IMR-90 (cell line): ENCODE measurements around the gene NAA80. TPM values are rescaled to one million over a fixed set of nuclear protein-coding genes. Genes with fewer than 3 reads are reported as not detected.

Experiments used
- ATAC-seq: fragments of 200-7000 bp; cut with Tn5 transposase; 2 replicates; pipeline ENCODE4 v1.9.1; 2020; ENCODE audit warnings: low read depth, mild to moderate bottlenecking, moderate library complexity
- BruUV-seq: library from RNA; stranded (reverse); fragments of 400-500 nt; replicated peaks from 2 replicates; lab custom pipeline; 2021; lab: Mats Ljungman, UMichigan
- CTCF ChIA-PET: fragments of 300-600 bp; formaldehyde crosslinking; extraction: SDS; loops from one replicate; lab custom pipeline; 2021; ENCODE audit warnings: antibody characterized with exemption; lab: Yijun Ruan, JAX
- POLR2A ChIA-PET: fragments of 300-600 bp; sonication (Branson Sonifier 250); formaldehyde crosslinking; loops from one replicate; lab custom pipeline; 2022; ENCODE audit warnings: antibody characterized with exemption; ENCODE audit not compliant: unreplicated experiment; lab: Charles Lee
- DNase-seq: peaks from one replicate; pipeline ENCODE4 v3.0.0; 2013
- H2AFZ ChIP-seq: replicated peaks from 2 replicates; pipeline ENCODE3; 2013; ENCODE audit warnings: low read length, mild to moderate bottlenecking; ENCODE audit not compliant: poor library complexity
- H2AK5ac ChIP-seq: 2 replicates; pipeline ENCODE4 v1.6.1; 2013; ENCODE audit warnings: low read depth, low read length, inconsistent platforms
- H2AK9ac ChIP-seq: replicated peaks from 2 replicates; pipeline ENCODE3; 2013; ENCODE audit warnings: mild to moderate bottlenecking, low read depth, low read length, moderate library complexity; ENCODE audit not compliant: poor library complexity
- H2BK120ac ChIP-seq: 2 replicates; pipeline ENCODE4 v1.6.1; 2013; ENCODE audit warnings: low read depth, low read length, inconsistent platforms
- H2BK15ac ChIP-seq: 3 replicates; pipeline ENCODE4 v1.6.1; 2013; ENCODE audit warnings: low read depth, low read length, inconsistent platforms
- H2BK20ac ChIP-seq: 2 replicates; pipeline ENCODE4 v1.6.1; 2013; ENCODE audit warnings: low read depth, mild to moderate bottlenecking, inconsistent platforms, low read length, moderate library complexity
- H2BK5ac ChIP-seq: 2 replicates; pipeline ENCODE4 v1.6.1; 2013; ENCODE audit warnings: mild to moderate bottlenecking, low read depth, low read length, inconsistent platforms; ENCODE audit not compliant: poor library complexity, severe bottlenecking
- H3K14ac ChIP-seq: replicated peaks from 2 replicates; pipeline ENCODE4 v1.6.1; 2013; ENCODE audit warnings: low read depth, low read length, inconsistent platforms
- H3K18ac ChIP-seq: 2 replicates; pipeline ENCODE4 v1.6.1; 2013; ENCODE audit warnings: low read depth, low read length, control low read depth
- H3K23ac ChIP-seq: 2 replicates; pipeline ENCODE4 v1.6.1; 2013; ENCODE audit warnings: low read depth, low read length, inconsistent platforms
- H3K27ac ChIP-seq: 2 replicates; pipeline ENCODE4 v1.5.1; 2013; ENCODE audit warnings: mild to moderate bottlenecking, control low read depth, low read length; ENCODE audit not compliant: insufficient read depth
- H3K27me3 ChIP-seq: 2 replicates; pipeline ENCODE4 v1.6.1; 2013; ENCODE audit warnings: low read length; ENCODE audit not compliant: control insufficient read depth, insufficient read depth
- H3K36me3 ChIP-seq: 2 replicates; pipeline ENCODE4 v1.6.1; 2013; ENCODE audit warnings: low read length, mixed read lengths; ENCODE audit not compliant: control insufficient read depth, insufficient read depth
- H3K4ac ChIP-seq: 2 replicates; pipeline ENCODE4 v1.6.1; 2013; ENCODE audit warnings: low read depth, low read length, inconsistent platforms
- H3K4me1 ChIP-seq: 2 replicates; pipeline ENCODE4 v1.6.1; 2013; ENCODE audit warnings: low read length, mixed read lengths; ENCODE audit not compliant: control insufficient read depth, insufficient read depth
- H3K4me2 ChIP-seq: 2 replicates; pipeline ENCODE4 v1.6.1; 2013; ENCODE audit warnings: low read depth, mild to moderate bottlenecking, control low read depth, low read length, moderate library complexity
- H3K4me3 ChIP-seq: 2 replicates; pipeline ENCODE4 v1.5.1; 2013; ENCODE audit warnings: low read depth, mild to moderate bottlenecking, control low read depth, low read length, moderate library complexity; ENCODE audit not compliant: insufficient read depth
- H3K56ac ChIP-seq: 2 replicates; pipeline ENCODE4 v1.6.1; 2013; ENCODE audit warnings: low read length, inconsistent platforms; ENCODE audit not compliant: insufficient read depth; ENCODE audit errors: extremely low read depth
- H3K79me1 ChIP-seq, 2 experiments: 2 replicates each; pipeline ENCODE4 v1.6.1; 2013; ENCODE audit warnings: low read length in 2 of 2, inconsistent platforms in 1 of 2, low read depth in 1 of 2
- H3K9ac ChIP-seq: 2 replicates; pipeline ENCODE4 v1.6.1; 2013; ENCODE audit warnings: low read depth, low read length, control low read depth
- H3K9me1 ChIP-seq: 2 replicates; pipeline ENCODE4 v1.6.1; 2013; ENCODE audit warnings: low read length, inconsistent platforms; ENCODE audit not compliant: insufficient read depth
- H3K9me3 ChIP-seq: 2 replicates; pipeline ENCODE4 v1.6.1; 2013; ENCODE audit warnings: low read length; ENCODE audit not compliant: control insufficient read depth, insufficient read depth
- H4K20me1 ChIP-seq: 2 replicates; pipeline ENCODE4 v1.6.1; 2013; ENCODE audit warnings: low read length, inconsistent platforms; ENCODE audit not compliant: insufficient read depth
- H4K5ac ChIP-seq: 2 replicates; pipeline ENCODE4 v1.6.1; 2013; ENCODE audit warnings: mild to moderate bottlenecking, low read depth, low read length, control low read depth
- H4K8ac ChIP-seq, 2 experiments: 2 replicates each; pipeline ENCODE4 v1.6.1; 2013; ENCODE audit warnings: low read depth in 2 of 2, low read length in 2 of 2, control low read depth in 1 of 2, inconsistent platforms in 1 of 2
- H4K91ac ChIP-seq: 2 replicates; pipeline ENCODE4 v1.6.1; 2013; ENCODE audit warnings: low read depth, low read length, inconsistent platforms; ENCODE audit not compliant: insufficient read depth
- CEBPB ChIP-seq: IDR thresholded peaks from 2 replicates; pipeline ENCODE4 v1.6.1; 2012; ENCODE audit warnings: low read depth, low read length, improper control_type of control experiment
- CHD1 ChIP-seq: IDR thresholded peaks from 2 replicates; pipeline ENCODE4 v1.6.1; 2012; ENCODE audit warnings: low read depth, low read length, improper control_type of control experiment
- MAFK ChIP-seq: IDR thresholded peaks from 2 replicates; pipeline ENCODE4 v1.6.1; 2012; ENCODE audit warnings: low read depth, low read length, improper control_type of control experiment
- MAZ ChIP-seq: IDR thresholded peaks from 2 replicates; pipeline ENCODE4 v1.6.1; 2012; ENCODE audit warnings: low read depth, mild to moderate bottlenecking, low read length, improper control_type of control experiment, moderate library complexity, borderline replicate concordance
- MXI1 ChIP-seq: IDR thresholded peaks from 2 replicates; pipeline ENCODE4 v1.6.1; 2012; ENCODE audit warnings: low read depth, mild to moderate bottlenecking, low read length, moderate library complexity, borderline replicate concordance
- NFE2L2 ChIP-seq: fragments of 150-350 bp; IDR thresholded peaks from 2 replicates; pipeline ENCODE4 v1.6.1; 2016; ENCODE audit warnings: low read depth, mild to moderate bottlenecking, low read length
- POLR2A ChIP-seq: IDR thresholded peaks from 2 replicates; pipeline ENCODE4 v1.6.1; 2012; ENCODE audit warnings: mild to moderate bottlenecking, low read depth, low read length
- RAD21 ChIP-seq: IDR thresholded peaks from 2 replicates; pipeline ENCODE4 v1.6.1; 2012; ENCODE audit warnings: low read length, improper control_type of control experiment
- RCOR1 ChIP-seq: IDR thresholded peaks from 2 replicates; pipeline ENCODE4 v1.6.1; 2012; ENCODE audit warnings: mild to moderate bottlenecking, low read length, improper control_type of control experiment; ENCODE audit not compliant: insufficient replicate concordance
- RFX5 ChIP-seq: IDR thresholded peaks from 2 replicates; pipeline ENCODE4 v1.8.0; 2012; ENCODE audit warnings: low read depth, mild to moderate bottlenecking, low read length, moderate library complexity
- WGBS, 2 experiments: methylation state at CpG; one replicate each; pipeline versions ENCODE4 v1.1.5 to v1.1.7; 2013; ENCODE audit warnings: missing lambda C conversion rate in 2 of 2; ENCODE audit not compliant: insufficient read length in 1 of 2; ENCODE audit errors: extremely low coverage in 2 of 2; 5-methylcytosine and 5-hydroxymethylcytosine counted together
- dilution Hi-C: fragments of 300-500 bp; cut with HindIII; formaldehyde crosslinking; loops from one replicate; pipeline ENCODE4 v1.14.3; 2018; ENCODE audit warnings: low sequenced_read_pairs; ENCODE audit not compliant: unreplicated experiment
- in situ Hi-C: fragments of 300-500 bp; cut with MboI; formaldehyde crosslinking; loops from 3 replicates; pipeline ENCODE4 v1.14.3; 2019; ENCODE audit warnings: low sequenced_read_pairs, inconsistent platforms, mixed read lengths
- intact Hi-C: fragments of 100-400 bp; cut with micrococcal nuclease; formaldehyde crosslinking; loops from 2 replicates; pipeline ENCODE4 v1.10.0; 2022
- polyA plus RNA-seq, 3 experiments: library from polyadenylated mRNA; depleted of rRNA; stranded (reverse); fragments of >200 nt; gene quantifications; 2 replicates each; pipeline ENCODE4 v1.2.3, GENCODE V29; 2012; ENCODE audit warnings: low replicate concordance in 1 of 3
- total RNA-seq: library from RNA; depleted of rRNA; stranded (reverse); fragments of >200 nt; gene quantifications from 2 replicates; pipeline ENCODE4 v1.2.3, GENCODE V29; 2012
- TF ChIP-seq, protein P1 (sequence below): fragments of 150-350 bp; IDR thresholded peaks from 2 replicates; pipeline ENCODE4 v1.6.1; 2017; ENCODE audit warnings: mild to moderate bottlenecking, antibody characterized with exemption, low read length, low read depth

Gene NAA80
- total and polyA plus RNA-seq, 2 of the 4 experiments (the other 2 are of a cell fraction), result 5.0 to 14.4 TPM

DNA sequence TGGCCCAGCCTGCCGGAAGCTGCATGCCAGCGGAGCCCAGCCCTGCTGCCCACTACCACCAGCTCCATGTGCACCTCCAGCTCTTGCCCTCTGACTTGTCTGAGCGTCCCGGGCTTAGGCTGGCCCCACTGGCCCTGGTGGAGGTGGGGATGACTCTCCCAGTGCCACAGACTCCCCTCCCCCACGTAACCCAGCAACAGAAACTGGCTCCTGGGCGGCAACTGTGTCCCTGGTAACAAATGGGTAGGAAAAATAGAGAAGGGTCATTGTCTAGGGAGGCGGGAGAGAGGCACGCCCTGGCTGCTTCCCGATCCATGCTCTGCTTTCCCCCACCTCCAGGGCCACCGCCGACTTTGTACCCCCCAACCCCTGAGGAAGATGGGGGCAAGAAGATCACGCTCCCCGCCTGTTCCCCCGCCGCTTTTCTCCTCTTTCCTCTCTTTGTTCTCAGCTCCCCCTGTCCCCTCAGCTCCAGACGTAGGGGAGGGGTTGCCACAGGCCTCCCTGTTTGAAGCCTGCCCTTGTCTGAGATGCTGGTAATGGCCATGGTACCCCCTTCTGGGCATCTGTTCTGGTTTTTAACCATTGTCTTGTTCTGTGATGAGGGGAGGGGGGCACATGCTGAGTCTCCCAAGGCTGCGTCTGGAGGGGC lies 41.0 kb downstream of the NAA80 start:
- intact Hi-C loops, result no loop called here

More for the DNA sequence above, 41.0 kb downstream of the NAA80 start:
- Histone ChIP-seq H4K8ac (no peak overlapping the region), H4K20me1 (peaks cover 30% of the 10 kb centered on the region), H3K18ac (no peak overlapping the region), H3K9me1 (peaks cover 7% of the 10 kb centered on the region; the same call in 1 of the 2 replicates), H3K27ac (no peak overlapping the region), H2BK5ac (no peak overlapping the region), H3K4ac (no peak overlapping the region), H3K9me3 (no peaks in the 10 kb centered on the region), H3K14ac (no peak overlapping the region), H3K23ac (no peak overlapping the region), H3K79me1 (peaks cover 24 to 75% of the 10 kb centered on the region in 2 experiments), H3K36me3 (peaks cover 42% of the 10 kb centered on the region), H3K4me2 (no peak overlapping the region), H2BK20ac (no peak overlapping the region), H2BK120ac (no peak overlapping the region), H4K91ac (no peak overlapping the region), H4K5ac (no peak overlapping the region), H2AK9ac (no peak overlapping the region), H3K9ac (no peak overlapping the region), H2AK5ac (no peak overlapping the region), H3K4me3 (no peak overlapping the region), H3K56ac (no peak overlapping the region), H2AFZ (no peak overlapping the region), H3K4me1 (peaks cover 17% of the 10 kb centered on the region), H3K27me3 (no peaks in the 10 kb centered on the region), H2BK15ac (no peak overlapping the region)
- BruUV-seq, result no TSS peak
- ATAC-seq, result no peak
- no peak for DNase-seq
- TF ChIP-seq RCOR1 (no peak), MXI1 (no peak), POLR2A (no peak), CEBPB (no peak), NFE2L2 (no peak), CHD1 (no peak), MAFK (no peak), RFX5 (no peak), RAD21 (no peak), MAZ (no peak)
- TF ChIP-seq, protein P1, sequence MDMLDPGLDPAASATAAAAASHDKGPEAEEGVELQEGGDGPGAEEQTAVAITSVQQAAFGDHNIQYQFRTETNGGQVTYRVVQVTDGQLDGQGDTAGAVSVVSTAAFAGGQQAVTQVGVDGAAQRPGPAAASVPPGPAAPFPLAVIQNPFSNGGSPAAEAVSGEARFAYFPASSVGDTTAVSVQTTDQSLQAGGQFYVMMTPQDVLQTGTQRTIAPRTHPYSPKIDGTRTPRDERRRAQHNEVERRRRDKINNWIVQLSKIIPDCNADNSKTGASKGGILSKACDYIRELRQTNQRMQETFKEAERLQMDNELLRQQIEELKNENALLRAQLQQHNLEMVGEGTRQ, result no peak
- no CpG with 5 or more reads among the region's 17 CpGs for WGBS, 2 experiments
- ChIA-PET CTCF (interaction anchor here (1.2 to 2.1 kb wide), 3 partner anchors 10 to 11 kb away, joined by 3 to 6 read pairs (median 5); no protein-coding TSS in a partner anchor), POLR2A (no interaction called here)
- dilution Hi-C loops (no loop called here), in situ Hi-C loops (no loop called here)
